HepG2 (cell line): ENCODE measurements around the gene CTNNBIP1.

Source experiments
- RFX5 ChIP-seq: IDR thresholded peaks from 2 replicates; pipeline ENCODE4 v1.6.1; 2011; ENCODE audit warnings: low read depth, low read length, improper control_type of control experiment
- ZNF644 ChIP-seq: IDR thresholded peaks from 2 replicates; pipeline ENCODE4 v1.6.1; 2016; ENCODE audit warnings: low read depth
- ZNF766 ChIP-seq: sonication (generic); formaldehyde crosslinking; IDR thresholded peaks from 2 replicates; pipeline ENCODE4 v1.5.0; 2020; ENCODE audit warnings: missing genetic modification reagents, borderline replicate concordance

GRCh38 chr1:9907441-9907840 is 2.6 kb downstream of the CTNNBIP1 start:
- TF ChIP-seq RFX5 (no peak), ZNF766 (no peak), ZNF644 (CRISPR knock-in tag) (no peak)
